Hepatocyte (in vitro differentiated cells): Measurements from ENCODE around the gene CD46.

Experiments
- CTCF ChIP-seq: fragments of 200-600 bp; sonication (generic); IDR thresholded peaks from 2 replicates; pipeline ENCODE4 v1.5.1; 2016; ENCODE audit warnings: antibody characterized with exemption, mild to moderate bottlenecking; ENCODE audit not compliant: poor library complexity
- EZH2 ChIP-seq: fragments of 200-600 bp; sonication (generic); IDR thresholded peaks from 2 replicates; pipeline ENCODE4 v1.6.1; 2016; ENCODE audit warnings: antibody characterized with exemption, mild to moderate bottlenecking, borderline replicate concordance
- EZH2phosphoT487 ChIP-seq: fragments of 200-600 bp; sonication (generic); IDR thresholded peaks from one replicate; pipeline ENCODE4 v1.6.1; 2018; ENCODE audit warnings: antibody characterized with exemption, mild to moderate bottlenecking, low read depth, moderate library complexity; ENCODE audit not compliant: unreplicated experiment, severe bottlenecking

- TF ChIP-seq CTCF (no peak), EZH2 (no peak), EZH2phosphoT487 (no peak)
These were observed 80.9 kb downstream of the CD46 start for GRCh38 chr1:207832796-207833195.
